ENCODE data around the gene STAG3. TPM values are rescaled to one million over a fixed set of nuclear protein-coding genes. Genes with fewer than 3 reads are reported as not detected.
"Not testable (repeated sequence)": the region's sequence is repeated elsewhere in the genome, so short reads cannot be mapped to it uniquely, and the experiment has no call there.

Gene STAG3
- total RNA-seq, 1 donor from 2014 or later: 1.9 TPM

DNA sequence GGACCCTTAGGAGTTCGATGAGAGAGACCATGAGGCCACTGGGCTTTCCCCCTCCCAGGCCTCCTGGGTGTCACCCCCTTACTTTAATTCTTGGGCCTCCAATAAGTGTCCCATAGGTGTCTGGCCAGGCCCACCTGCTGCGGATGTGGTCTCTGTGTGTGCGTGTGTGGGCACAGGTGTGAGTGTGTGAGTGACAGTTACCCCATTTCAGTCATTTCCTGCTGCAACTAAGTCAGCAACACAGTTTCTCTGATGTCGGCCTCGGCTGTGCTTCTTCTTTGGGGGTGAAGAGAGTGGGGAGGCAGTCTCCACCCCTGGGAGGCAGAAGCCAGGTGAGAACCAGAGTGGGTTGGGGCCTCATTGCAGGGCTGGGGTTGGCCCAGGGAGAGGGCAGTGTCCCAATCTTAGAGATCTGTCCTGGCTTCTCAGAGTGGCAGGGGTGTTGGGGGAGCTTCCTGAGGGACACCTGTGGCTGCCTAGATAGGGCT lies 43.6 kb downstream of the STAG3 start:
- peaks cover 25% of the 10 kb centered on the region for H3K36me3 Mint-ChIP-seq (ENCODE audit: low read depth, unreplicated experiment)
- no peaks in the 10 kb centered on the region for H3K9me3 Mint-ChIP-seq (ENCODE audit: unreplicated experiment)
- H3K27ac Mint-ChIP-seq (ENCODE audit: unreplicated experiment): no peak overlapping the region
- DNase-seq (ENCODE audit: low spot score): no peak
- H3K27me3 Mint-ChIP-seq (ENCODE audit: unreplicated experiment): peaks cover 11% of the 10 kb centered on the region
- TF ChIP-seq, protein P1, sequence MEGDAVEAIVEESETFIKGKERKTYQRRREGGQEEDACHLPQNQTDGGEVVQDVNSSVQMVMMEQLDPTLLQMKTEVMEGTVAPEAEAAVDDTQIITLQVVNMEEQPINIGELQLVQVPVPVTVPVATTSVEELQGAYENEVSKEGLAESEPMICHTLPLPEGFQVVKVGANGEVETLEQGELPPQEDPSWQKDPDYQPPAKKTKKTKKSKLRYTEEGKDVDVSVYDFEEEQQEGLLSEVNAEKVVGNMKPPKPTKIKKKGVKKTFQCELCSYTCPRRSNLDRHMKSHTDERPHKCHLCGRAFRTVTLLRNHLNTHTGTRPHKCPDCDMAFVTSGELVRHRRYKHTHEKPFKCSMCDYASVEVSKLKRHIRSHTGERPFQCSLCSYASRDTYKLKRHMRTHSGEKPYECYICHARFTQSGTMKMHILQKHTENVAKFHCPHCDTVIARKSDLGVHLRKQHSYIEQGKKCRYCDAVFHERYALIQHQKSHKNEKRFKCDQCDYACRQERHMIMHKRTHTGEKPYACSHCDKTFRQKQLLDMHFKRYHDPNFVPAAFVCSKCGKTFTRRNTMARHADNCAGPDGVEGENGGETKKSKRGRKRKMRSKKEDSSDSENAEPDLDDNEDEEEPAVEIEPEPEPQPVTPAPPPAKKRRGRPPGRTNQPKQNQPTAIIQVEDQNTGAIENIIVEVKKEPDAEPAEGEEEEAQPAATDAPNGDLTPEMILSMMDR (IDR thresholded peaks at IDR 0.05; ENCODE audit: unreplicated experiment): no peak
- no peaks in the 10 kb centered on the region for H3K4me1 Mint-ChIP-seq (ENCODE audit: unreplicated experiment)
- no peak overlapping the region for H3K4me3 Mint-ChIP-seq (ENCODE audit: unreplicated experiment)

DNA sequence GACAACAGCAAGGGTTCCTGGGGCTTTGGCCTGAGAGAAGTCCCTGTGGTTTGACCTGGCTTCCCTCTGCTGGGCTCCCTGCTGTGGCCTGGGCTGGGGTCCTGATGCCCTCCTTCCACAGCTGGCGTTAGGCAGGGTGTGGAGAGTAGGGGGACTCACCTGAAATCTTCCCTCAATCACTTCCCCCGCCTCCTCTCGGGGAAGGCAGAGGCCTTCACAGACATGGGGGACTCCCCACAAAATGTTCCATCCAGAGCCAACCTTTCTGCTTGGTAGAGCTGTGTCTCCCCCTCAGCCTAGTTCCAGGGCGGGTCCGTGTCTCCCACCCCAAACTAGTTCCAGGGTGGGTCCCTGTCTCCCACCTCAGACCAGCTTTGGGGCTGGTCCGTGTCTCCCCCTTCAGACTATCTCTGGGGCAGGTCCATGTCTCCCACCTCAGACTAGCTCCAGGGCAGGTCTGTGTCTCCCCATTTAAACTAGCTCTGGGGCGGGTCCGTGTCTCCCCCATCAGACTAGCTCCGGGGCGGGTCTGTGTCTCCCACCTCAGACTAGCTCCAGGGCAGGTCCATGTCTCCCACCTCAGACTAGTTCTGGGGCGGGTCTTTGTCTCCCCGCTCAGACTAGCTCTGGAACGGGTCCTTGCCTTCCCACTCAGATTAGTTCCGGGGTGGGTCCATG lies 44.2 kb downstream of the STAG3 start:
- peak overlapping the region; percentile 56 for H3K4me3 Mint-ChIP-seq (ENCODE audit: unreplicated experiment)
- peaks cover 11% of the 10 kb centered on the region for H3K27me3 Mint-ChIP-seq (ENCODE audit: unreplicated experiment)

GRCh38 chr7:100222445-100223132 lies 44.9 kb downstream of the STAG3 start:
- peaks cover 20% of the 10 kb centered on the region for H3K36me3 Mint-ChIP-seq (ENCODE audit: low read depth, unreplicated experiment)
- peak overlapping the region; percentile 56 for H3K4me3 Mint-ChIP-seq (ENCODE audit: unreplicated experiment)
- H3K27me3 Mint-ChIP-seq (ENCODE audit: unreplicated experiment): peaks cover 11% of the 10 kb centered on the region
- DNase-seq (ENCODE audit: low spot score): no peak
- no peaks in the 10 kb centered on the region for H3K9me3 Mint-ChIP-seq (ENCODE audit: unreplicated experiment)
- H3K27ac Mint-ChIP-seq (ENCODE audit: unreplicated experiment): no peak overlapping the region
- TF ChIP-seq, protein P1 (IDR thresholded peaks at IDR 0.05; ENCODE audit: unreplicated experiment): no peak
- H3K4me1 Mint-ChIP-seq (ENCODE audit: unreplicated experiment): no peaks in the 10 kb centered on the region

More for the DNA sequence above, 44.2 kb downstream of the STAG3 start:
- Mint-ChIP-seq H3K27ac (ENCODE audit: unreplicated experiment) (no peak overlapping the region), H3K4me1 (ENCODE audit: unreplicated experiment) (no peaks in the 10 kb centered on the region), H3K9me3 (ENCODE audit: unreplicated experiment) (no peaks in the 10 kb centered on the region), H3K36me3 (ENCODE audit: low read depth, unreplicated experiment) (peaks cover 25% of the 10 kb centered on the region)
- DNase-seq (ENCODE audit: low spot score): no peak
- TF ChIP-seq, protein P1 (IDR thresholded peaks at IDR 0.05; ENCODE audit: unreplicated experiment): no peak

GRCh38 chr7:100223376-100223927 lies 45.7 kb downstream of the STAG3 start:
- H3K27me3 Mint-ChIP-seq (ENCODE audit: unreplicated experiment); H3K27ac Mint-ChIP-seq (ENCODE audit: unreplicated experiment); H3K9me3 Mint-ChIP-seq (ENCODE audit: unreplicated experiment); DNase-seq (ENCODE audit: low spot score); H3K4me3 Mint-ChIP-seq (ENCODE audit: unreplicated experiment); H3K4me1 Mint-ChIP-seq (ENCODE audit: unreplicated experiment): not testable (repeated sequence)
- H3K36me3 Mint-ChIP-seq (ENCODE audit: low read depth, unreplicated experiment): peaks cover 19% of the 10 kb centered on the region

GRCh38 chr7:100224891-100225290 lies 47.2 kb downstream of the STAG3 start:
- H3K27me3 Mint-ChIP-seq (ENCODE audit: unreplicated experiment); H3K27ac Mint-ChIP-seq (ENCODE audit: unreplicated experiment); H3K4me1 Mint-ChIP-seq (ENCODE audit: unreplicated experiment); DNase-seq (ENCODE audit: low spot score); H3K9me3 Mint-ChIP-seq (ENCODE audit: unreplicated experiment): not testable (repeated sequence)
- peaks cover 11% of the 10 kb centered on the region for H3K36me3 Mint-ChIP-seq (ENCODE audit: low read depth, unreplicated experiment)
- peak overlapping the region; percentile 21 for H3K4me3 Mint-ChIP-seq (ENCODE audit: unreplicated experiment)

GRCh38 chr7:100234660-100235317 lies 57.1 kb downstream of the STAG3 start:
- not testable (repeated sequence) for H3K9me3 Mint-ChIP-seq (ENCODE audit: unreplicated experiment); H3K4me3 Mint-ChIP-seq (ENCODE audit: unreplicated experiment); H3K27ac Mint-ChIP-seq (ENCODE audit: unreplicated experiment); H3K27me3 Mint-ChIP-seq (ENCODE audit: unreplicated experiment); H3K4me1 Mint-ChIP-seq (ENCODE audit: unreplicated experiment); DNase-seq (ENCODE audit: low spot score)
- peaks cover 23% of the 10 kb centered on the region for H3K36me3 Mint-ChIP-seq (ENCODE audit: low read depth, unreplicated experiment)

DNA sequence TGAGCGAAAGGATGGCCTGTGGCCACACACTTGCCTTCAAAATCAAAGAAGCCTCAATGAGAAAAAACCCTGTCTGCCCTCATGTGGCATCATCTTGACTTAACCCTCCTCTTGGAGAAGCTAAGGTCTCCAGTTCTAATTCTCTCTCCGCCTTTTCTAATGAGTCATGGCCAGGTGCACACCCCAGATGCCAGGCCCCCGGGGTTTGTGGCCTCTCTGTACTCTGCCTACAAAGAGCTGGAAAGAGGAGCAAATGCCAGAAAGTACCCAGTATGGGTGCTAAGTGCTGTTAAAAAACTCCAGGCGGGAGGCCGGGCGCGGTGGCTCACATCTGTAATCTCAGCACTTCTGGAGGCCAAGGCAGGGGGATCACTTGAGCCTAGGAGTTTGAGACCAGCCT lies 62.3 kb downstream of the STAG3 start:
- not testable (repeated sequence) for H3K27me3 Mint-ChIP-seq (ENCODE audit: unreplicated experiment); H3K9me3 Mint-ChIP-seq (ENCODE audit: unreplicated experiment); H3K4me1 Mint-ChIP-seq (ENCODE audit: unreplicated experiment); H3K4me3 Mint-ChIP-seq (ENCODE audit: unreplicated experiment); H3K27ac Mint-ChIP-seq (ENCODE audit: unreplicated experiment); DNase-seq (ENCODE audit: low spot score)
- peaks cover 11% of the 10 kb centered on the region for H3K36me3 Mint-ChIP-seq (ENCODE audit: low read depth, unreplicated experiment)

GRCh38 chr7:100243385-100243784 lies 65.7 kb downstream of the STAG3 start:
- H3K27ac Mint-ChIP-seq (ENCODE audit: unreplicated experiment); H3K4me3 Mint-ChIP-seq (ENCODE audit: unreplicated experiment); H3K36me3 Mint-ChIP-seq (ENCODE audit: low read depth, unreplicated experiment); H3K9me3 Mint-ChIP-seq (ENCODE audit: unreplicated experiment); DNase-seq (ENCODE audit: low spot score): not testable (repeated sequence)
- Mint-ChIP-seq H3K4me1 (ENCODE audit: unreplicated experiment) (peaks cover 14% of the 10 kb centered on the region), H3K27me3 (ENCODE audit: unreplicated experiment) (peaks cover 12% of the 10 kb centered on the region)
